ENCODE measurements around the gene KHNYN.

- TF ChIP-seq PKNOX1 (IDR thresholded peaks at IDR 0.05) (no peak), FOXM1 (IDR thresholded peaks at IDR 0.05; ENCODE audit: borderline replicate concordance) (no peak), SP1 (IDR thresholded peaks at IDR 0.05) (no peak), FOXA1 (IDR thresholded peaks at IDR 0.05) (no peak), NFRKB (IDR thresholded peaks at IDR 0.05) (no peak), BHLHE40 (IDR thresholded peaks at IDR 0.05; ENCODE audit: borderline replicate concordance) (no peak), LEF1 (IDR thresholded peaks at IDR 0.05; ENCODE audit: borderline replicate concordance) (no peak), CTBP1 (IDR thresholded peaks at IDR 0.05; ENCODE audit: borderline replicate concordance) (no peak), SUZ12 (IDR thresholded peaks at IDR 0.05) (no peak), TARDBP (IDR thresholded peaks at IDR 0.05) (no peak)
Observed at GRCh38 chr14:24418492-24418873, 11.3 kb upstream of the KHNYN start.
